GM18502 (cell line): ENCODE measurements around the gene PPP1CA.

ENCODE experiments used
- ATAC-seq: cut with Tn5 transposase; IDR thresholded peaks from one replicate; pipeline ENCODE4 v1.9.1; 2021; ENCODE audit warnings: mild to moderate bottlenecking; ENCODE audit not compliant: unreplicated experiment, poor library complexity

Gene PPP1CA

DNA sequence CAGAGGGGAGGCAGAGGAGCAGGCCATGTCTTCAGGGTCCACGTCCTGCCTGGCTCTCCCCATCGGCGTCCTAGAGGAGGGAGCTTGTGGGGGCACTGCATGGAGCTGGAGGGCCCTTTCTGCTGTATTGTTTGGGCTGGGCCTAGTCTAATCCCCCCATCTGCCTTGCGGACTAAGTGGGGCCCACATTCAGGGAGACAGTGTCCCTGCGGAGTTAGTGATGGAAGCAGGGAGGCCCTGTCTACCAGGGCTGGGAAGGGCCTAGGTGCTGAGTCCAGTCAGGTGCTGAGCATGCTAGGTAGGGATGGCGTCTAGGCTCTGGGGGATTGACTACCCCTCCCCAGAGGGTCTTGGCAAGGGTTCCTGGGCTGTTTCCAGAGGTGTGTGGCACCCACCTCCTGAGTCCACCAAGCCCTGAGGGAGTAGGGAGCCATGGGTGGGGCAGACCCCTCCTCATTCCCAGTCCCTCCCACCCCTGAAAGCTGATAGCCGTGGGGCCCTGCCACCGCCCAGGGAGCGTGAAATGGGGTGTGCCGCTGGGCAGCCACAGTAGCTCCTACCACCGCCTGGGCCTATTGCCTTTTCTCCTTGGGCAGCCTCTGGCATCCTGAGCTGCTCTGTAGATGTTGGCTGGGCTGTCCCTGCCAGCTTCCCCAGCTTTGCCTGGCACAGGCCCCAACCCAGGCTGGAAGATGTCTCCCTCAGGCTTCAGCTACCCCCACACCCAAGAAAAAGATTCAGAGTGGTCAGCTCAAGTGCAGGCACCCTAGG lies 46.5 kb downstream of the PPP1CA start:
- ATAC-seq: no peak

DNA sequence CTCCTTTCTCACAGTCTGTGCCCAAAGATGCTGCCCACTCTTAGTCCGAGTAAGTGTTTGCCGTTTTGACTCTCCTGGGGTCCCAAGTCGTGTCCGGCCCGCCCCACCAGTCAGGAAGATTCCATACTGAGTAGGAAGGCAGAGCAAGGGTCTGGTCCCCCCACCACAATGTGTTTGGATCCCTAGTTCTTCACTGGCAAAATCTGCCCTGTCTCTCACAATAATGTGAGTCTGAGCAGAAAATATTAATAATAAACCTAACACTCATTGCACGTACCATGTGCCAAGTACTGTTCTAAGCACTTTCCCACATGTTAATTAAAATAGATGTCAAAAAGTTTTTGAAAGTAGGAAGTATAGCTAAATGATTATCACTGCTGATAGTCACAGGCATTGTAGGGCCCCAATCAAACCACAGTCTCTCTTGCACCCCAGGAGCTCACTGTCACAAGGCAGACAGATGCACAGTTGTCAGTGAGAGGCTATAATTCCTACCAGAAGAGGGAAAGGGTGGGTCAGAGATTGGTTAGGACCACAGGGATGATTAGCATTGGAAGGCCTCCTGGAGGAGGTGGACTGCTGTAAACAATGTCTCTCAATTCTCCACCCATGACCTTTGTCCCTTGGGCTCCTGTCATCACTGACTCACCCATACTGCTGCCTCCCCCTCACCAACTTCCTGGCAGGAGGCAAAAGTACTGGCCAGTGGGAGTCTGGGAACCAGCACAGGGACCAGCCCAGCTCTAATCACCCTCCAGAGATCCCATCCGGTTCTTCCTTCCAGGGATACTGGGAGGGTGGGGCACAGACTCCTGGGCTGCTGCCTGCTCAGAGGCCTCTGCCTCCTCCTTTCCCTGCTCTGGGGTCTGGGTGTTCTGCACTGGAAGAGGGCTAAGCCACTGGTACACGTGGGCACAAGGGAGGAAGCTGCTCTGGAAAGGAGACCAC lies 47.3 kb downstream of the PPP1CA start:
- ATAC-seq: no peak

DNA sequence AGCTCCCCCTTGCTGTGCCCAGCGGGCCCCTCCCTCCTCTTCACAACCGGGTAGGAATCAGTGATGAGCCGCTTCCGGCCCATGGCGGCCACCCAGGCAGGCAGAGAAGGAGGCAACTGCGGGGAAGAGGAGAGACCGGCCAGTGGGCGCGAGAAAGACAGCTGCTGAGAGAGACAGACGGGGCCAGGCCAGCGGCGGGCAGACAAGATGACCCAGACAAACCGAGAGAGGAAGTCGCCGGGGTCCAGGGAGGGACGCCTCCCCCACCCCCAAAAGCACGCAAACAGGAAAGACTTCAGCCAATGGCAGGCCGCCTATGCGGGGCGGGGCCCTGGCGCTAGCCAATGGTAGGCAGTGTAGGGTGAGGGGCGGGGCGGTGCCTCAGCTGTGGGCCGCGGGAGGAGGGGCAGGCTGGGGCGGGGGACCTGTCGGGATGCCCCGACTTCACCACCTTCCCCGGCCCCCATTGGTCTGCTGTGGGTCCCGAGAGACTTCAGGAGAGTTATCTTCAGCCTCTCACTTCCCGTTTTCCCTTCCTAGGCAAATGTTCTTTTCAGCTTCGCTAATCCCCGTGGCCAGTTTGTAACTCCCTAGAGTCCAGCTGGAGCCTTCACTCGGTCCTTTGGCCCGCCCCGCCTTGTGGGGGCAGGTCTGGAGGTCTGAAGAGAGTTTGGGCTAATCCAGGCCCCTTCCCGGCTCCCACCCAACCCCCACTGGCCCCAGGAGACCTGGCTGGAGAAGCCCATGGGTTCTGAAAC lies 48.2 kb downstream of the PPP1CA start, which contains the start of gene POLD4:
POLD4 (minus strand) TSS at position 230 of the 758 bp plus-strand sequence; CDS start at position 83, 147 bp downstream.
- ATAC-seq: peak; percentile 77

DNA sequence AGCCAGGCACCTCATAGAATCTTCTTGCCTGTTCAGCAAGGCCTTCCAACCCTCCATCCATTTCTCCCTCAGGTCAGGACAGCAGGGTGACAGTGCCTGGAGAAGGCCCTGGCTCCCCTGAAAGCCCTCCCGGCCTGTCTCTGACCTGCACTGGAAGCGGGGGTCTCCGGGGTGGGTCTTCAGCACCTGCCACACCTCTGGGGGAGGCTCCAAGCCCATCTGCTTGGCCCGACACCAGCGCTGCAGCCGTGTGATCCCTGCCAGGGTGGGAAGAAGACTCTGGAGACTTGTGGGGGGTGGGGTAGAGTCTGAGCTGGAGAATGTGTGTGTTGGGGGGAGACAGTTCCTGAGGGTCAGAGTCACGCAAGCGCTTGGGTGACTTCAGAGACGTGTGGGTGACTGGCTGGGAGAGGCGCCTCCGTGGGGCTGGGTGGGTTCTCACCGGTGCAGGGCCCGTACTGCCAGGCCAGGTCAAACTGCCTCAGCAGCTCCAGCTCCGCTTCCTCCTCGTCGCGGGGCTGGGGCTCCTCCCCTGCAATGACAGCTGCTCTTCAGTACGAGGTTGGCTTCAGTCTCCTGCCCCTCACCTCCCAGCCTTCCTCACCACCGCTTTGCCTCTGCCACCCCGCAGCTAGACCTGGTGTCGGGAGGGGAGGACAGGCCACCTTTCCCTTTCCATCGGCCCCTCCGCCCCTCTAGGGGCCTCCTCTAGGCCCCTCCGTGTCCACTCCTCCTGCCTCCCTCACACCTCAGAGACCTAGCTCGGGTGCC lies 48.9 kb downstream of the PPP1CA start:
- peak; percentile 11 for ATAC-seq

DNA sequence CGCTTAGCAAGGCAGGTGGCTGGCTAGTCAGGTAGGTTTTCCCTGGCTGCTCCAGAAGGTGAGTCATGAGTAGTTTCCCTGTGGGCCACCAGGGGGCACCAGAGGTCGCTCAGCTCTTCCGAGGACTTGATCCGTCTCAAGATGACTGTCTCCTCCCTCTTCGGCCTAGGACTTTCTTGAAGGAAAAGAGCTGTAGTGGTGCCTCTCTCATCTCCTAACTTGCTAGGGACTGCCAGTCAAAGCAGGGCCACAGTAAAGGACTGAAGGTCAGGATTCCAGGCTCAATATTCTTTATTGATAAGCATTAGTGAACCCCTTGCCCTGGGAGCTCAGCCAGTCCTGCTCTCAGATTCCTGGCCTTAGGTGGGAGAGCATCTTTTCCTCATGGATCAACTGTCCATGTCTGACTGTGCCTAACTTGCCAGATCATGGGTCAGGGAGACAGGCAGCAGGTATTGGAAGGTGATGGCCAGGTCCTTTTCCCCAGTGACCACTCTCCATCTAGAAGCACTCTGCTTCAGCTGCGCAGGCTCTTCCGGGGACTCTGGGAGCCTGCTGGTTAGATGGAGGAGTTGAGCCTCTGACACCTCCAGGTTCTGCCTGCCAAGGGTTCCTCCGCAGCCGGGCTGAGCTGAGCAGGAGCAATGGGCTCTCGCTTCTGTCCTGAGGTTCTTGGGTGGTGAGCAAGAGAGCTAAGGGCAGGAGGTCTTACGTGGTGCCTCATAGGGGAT lies 50.2 kb downstream of the PPP1CA start:
- ATAC-seq: no peak

DNA sequence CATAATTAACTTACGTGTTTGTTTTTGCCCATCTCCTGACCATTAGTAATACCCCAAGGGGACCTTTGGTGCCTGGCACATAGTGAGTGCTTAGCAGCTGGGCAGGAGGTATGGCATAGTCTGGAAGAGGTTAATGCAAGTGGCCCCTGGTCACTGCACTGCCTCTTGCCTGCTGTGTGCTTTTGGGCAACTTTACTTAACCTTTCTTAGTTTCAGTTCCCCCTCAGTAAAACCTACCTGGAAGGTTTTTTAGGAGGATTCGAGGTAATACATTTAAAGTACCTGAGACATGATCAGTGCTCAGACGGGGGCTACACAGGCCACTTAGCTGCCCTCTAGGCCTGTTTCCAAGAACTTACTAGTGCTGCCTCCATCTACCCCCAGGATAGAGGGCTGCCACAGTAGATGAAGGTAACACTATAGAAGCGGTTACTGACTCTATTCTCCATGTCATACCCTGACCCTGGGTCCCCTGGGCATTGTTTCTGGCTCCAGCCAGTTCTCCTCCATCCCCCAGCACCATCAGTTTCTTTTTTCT lies 51.7 kb downstream of the PPP1CA start:
- no peak for ATAC-seq

DNA sequence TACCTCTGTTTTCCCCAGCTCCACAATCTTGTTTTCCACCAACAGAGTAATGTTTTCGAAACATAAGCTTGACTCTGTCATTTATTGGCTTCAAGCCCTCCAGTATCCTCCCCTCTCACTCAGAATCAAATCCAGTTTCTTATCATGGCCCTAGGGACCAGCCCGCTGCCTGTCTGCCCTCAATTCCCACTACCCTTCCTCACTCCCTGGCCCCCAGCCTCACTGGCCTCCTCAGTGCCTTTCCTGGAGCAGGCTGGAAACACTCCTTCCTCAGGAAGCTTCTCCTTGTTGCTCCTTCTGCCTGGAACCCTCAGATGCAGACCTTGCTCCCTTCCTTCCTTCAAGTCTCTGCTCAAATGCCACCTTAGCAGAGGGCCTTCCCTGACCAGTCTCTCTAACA lies 52.2 kb downstream of the PPP1CA start:
- no peak for ATAC-seq

DNA sequence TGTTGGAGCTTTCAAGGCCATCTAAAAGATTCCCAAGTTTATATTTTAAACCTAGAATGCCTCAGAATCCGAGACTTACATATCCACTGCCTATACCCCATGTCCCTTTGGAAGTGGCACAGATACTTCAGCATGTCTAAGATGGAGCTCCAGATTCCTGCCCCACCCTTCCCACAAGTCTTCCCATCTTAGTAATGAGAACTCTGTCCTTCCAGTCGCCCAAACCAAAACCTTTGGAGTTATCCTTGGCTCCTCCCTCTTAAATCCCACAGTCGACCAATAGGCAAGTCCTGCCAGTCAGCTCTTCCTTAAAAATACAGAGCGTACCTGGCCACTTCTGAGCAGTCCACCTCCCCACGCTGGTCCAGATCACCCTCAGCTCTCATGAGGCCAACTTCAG lies 52.6 kb downstream of the PPP1CA start:
- no peak for ATAC-seq
